Smooth muscle cell of the brain vasculature (primary cell): ENCODE data around the gene ZCCHC14.

Experiments
- DNase-seq: peaks from one replicate; pipeline ENCODE4 v3.0.0-alpha.2; 2012; ENCODE audit warnings: low read depth, low spot score

The ZCCHC14 gene

DNA sequence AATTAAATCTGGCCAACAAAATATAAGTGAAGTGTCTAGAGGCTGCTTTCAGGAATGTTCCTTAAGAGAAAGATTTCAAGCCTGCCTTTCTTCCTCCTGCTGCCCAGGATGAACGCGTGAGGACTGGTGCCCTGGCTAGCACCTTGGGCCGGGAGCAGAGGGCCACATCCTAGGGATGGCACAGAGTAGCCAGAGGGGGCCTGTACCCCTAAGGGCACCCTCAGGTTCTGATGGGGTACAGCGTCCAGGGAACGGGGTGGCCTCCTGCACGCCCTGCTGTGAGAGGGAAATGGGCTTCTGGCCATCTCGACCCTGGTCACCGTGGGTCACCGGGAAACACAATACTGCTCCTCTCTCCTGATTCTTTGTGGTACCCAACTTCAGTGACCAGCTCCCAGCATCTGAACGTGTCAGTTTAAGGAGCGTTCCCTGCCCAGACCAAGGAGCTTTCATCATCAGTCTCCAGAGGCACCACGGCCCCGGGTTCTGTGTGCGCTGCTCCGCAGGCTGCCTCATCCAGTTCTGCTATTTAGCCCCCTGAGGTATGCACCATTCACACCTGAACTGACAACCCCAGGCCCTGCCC is 60.4 kb downstream of the ZCCHC14 start:
- DNase-seq = no peak

GRCh38 chr16:87431926-87432325 is 60.9 kb downstream of the ZCCHC14 start:
- DNase-seq = peak; percentile 59

GRCh38 chr16:87426423-87427215 is 66.2 kb downstream of the ZCCHC14 start:
- no peak for DNase-seq

DNA sequence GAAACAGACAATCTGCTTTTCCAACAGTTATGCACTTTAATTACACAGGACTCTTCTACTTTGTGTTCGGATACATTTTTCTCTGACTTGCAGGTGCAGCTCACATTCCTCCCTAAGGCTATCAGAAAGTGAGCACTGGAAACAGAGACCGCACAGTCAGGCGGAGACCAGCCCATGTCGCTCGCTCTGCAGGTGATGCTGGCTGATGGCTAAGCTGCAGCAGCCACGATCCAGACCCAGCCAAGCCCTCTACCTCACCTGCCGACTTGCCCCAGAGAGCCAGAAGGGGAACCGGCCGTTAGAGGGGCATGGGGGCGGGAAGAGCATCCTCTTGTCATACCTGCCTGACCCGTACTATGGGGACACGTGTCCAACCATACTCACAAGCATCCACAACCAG is 66.9 kb downstream of the ZCCHC14 start:
- DNase-seq = no peak

GRCh38 chr16:87424266-87424665 is 68.6 kb downstream of the ZCCHC14 start:
- no peak for DNase-seq

DNA sequence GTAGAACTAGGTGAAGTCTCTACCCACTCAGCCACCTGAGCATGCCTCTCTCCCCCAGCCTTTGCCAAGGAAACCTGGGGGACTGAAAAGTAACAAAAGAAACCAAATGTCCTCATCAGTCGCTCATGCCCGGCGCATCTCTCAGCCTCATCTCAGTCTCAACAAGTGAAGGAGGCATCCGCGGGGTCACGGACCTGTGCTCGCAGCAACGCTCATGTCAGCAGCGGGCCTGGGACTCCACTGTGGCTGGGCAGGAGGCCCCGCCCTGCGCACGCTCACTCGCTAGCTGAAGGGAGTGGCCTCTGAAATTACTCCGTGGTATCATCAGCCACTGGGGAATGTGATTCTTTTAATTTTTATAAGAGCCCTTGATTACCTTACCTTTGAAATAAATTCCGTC is 69.4 kb downstream of the ZCCHC14 start:
- no peak for DNase-seq

GRCh38 chr16:87422106-87422505 is 70.7 kb downstream of the ZCCHC14 start:
- DNase-seq = no peak

DNA sequence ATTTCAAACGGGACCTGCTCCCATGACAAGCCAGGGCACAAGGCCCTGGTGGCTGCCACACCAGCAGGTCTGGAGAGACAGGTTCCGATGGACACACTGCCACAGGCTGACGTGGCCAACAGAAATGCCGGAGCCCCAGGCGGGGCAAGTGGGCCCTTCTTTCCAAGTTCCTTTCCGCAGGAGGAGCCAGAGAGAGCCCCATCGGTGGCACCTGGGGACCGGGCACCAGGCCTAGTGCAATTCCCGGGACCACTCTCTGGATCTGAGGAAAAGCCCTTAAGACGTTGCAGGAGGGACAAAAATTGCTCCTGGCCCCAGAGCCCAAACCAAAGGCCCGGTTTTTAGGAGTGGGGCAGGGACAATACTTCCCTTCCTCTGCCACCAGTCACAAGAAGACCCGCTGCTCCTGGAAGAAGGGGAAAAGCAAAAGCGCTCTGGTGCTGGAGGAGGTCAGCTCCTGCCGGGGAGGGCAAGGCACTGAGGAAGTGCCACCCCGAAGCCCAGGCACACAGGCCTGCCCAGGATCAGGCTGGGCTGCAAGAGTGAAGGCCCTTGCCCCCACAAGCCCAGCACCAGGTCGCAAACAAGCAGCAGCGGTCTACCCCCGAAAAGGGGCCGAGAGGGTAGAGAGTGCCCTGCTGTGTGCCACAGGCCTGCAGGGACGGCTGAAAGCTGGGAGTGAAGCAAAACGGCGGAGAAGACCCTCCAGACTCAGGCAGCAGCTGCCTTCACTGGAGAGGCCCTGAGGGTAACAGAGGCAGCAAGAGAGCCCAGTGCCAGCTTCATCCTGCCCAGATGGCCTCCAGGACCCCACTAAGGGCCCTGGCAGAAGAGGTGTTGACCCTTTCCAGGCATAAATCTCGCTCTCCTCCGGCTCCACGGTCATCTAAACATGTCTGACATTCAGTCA is 71.6 kb downstream of the ZCCHC14 start:
- DNase-seq = no peak

DNA sequence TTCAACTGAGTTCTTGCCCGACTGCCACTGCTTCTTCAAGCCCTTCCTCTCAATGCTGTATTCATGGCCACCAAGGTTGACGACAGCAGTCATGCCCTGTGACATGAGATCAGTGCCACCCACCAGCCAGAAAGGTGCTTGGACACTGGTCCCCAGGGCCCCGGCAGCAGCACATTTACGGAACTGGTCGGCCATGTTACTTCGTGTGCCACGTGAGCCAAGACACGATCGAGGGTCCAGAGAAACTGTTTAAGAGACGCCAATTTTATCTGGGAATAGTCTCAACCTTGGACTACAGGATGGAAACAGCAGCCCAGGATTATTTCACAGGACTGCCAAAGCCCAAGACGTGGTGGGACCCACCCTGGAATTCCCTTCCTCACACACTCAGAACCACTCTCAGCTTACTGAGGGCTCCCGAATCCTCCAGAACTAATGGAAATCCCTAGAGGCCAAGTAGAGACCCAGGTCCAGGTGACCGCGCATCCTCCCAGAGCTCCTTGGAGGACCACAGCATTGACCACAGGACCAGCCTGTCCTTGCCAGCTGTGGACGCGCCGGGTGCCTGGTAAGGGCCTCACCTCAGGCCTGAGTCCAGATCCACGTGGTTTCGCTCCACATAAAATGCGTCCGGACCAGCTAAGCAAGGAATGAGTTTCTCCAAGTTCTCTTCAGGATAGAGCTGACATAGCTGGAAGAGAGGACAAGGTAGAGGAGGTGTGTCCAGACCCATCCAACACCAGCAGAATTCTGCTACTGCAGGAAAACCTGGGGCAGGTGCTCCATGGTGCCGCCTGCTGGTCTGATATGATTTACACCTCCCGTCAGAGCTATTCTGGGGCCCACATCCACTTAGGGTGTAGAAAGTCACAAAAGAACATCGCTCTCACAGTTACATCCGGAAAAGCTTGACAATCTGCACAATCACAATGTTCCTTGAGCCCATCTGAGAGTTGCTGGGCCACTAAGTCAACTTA is 72.5 kb downstream of the ZCCHC14 start:
- no peak for DNase-seq

- no peak for DNase-seq
Measured at GRCh38 chr16:87418644-87419043, 74.2 kb downstream of the ZCCHC14 start.

GRCh38 chr16:87418216-87418615 is 74.6 kb downstream of the ZCCHC14 start:
- no peak for DNase-seq

- no peak for DNase-seq
Measured at GRCh38 chr16:87417528-87417910, 75.3 kb downstream of the ZCCHC14 start.

- DNase-seq = no peak
Measured at GRCh38 chr16:87416826-87417527, 75.8 kb downstream of the ZCCHC14 start.

GRCh38 chr16:87415441-87415840 is 77.4 kb downstream of the ZCCHC14 start:
- DNase-seq = no peak

DNA sequence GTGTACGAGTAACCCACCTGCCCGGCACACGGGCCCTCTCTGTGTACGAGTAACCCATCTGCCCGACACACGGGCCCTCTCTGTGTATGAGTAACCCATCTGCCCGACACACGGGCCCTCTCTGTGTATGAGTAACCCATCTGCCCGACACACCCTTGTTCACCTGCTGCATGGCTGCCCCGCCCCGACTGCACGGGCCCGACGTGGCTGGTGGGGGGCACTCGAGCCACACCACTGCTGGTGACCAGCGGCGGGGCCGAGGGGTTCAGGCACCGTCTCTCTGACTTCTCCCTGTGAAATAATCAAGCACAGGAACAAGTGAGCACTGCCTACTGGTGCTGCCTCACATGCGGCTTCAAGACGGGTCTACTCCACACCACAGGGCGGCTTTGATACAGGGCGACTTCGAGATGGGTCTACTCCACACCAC is 78.6 kb downstream of the ZCCHC14 start:
- no peak for DNase-seq

DNA sequence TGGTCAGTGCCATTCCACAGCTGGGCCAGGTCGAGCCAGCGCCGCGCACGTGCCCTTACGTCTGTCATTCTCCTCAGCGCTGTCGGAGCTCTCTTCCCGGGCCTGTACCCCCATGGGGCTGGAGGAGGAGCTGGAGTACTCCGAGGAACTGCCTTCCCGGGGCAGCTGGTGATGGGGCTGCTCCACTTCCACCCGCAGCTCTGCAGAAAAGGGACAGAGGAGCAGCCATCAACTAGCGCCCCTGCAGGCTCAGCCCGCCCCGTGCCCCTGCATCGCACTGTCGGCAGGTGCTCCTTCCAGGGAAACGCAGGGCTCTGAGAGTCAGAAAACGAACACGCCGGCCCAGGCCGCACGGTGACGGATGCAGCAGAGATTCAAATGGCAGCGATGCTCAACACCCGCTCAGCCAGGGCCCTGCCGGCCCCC is 79.8 kb downstream of the ZCCHC14 start:
- no peak for DNase-seq

- DNase-seq = no peak
Measured at GRCh38 chr16:87412371-87412995, 80.3 kb downstream of the ZCCHC14 start.

DNA sequence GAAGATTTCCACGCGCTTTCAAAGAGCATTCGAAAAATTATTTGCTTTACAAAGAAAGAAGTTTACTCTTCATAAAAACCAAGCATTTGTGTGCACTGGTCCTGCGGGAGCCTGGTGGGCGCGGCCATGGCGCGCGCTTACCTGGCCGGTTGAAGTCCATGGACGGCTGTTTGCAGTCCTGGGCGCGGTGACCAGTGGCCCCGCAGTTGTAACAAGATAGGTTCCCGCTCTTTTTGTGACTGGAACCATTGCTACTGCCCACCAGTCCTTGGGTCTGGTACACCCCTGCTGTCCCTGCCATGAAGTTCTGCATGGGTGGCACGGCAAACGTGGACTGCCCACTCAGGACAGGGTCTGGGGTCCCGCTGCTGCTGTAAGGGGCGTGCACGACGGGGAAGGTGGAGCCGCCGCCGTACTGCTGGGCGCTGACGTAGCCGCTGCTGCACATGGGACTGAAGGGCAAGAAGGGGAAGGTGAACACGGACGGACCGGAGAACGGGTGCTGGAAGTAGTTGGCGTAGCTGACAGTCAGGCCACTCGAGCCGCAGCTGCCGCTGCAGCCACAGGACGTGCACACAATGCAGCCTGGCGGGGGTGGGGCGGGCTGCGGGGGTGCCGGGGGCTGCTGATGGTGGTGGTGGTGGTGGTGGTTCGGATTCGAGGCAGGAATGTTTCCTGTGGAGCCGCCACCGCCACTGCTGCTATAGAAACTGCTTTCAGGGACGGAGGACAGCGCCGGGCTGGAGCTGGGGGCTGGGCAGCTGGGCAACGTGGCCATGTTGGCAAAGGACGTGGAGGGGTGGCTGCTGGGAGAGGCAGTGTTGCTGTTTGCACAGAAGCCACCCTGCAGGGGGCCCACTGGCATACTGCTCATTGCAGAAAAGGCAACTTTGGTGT is 81.2 kb downstream of the ZCCHC14 start:
- DNase-seq = no peak

DNA sequence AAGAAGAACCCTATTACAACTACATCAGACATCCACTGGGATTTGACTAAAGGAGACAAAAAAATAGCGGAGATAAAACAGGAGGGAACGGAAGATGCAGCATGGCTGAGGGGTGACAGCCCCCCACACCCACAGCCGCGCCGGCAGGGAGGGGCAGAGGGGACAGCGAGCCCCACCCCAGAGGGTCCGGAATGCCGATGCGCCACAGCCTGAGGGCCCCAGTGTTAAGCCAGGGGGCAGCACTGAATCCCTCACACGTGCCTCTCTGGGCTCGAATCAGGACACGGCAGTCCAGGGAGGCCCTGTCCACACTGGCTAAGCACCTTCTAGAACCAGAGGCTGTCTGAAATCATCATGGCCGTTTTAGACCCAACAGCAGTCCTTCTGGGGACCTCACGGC is 81.9 kb downstream of the ZCCHC14 start:
- DNase-seq = no peak
